ENCODE results near the gene TCF7. TPM values are rescaled to one million over a fixed set of nuclear protein-coding genes. Genes with fewer than 3 reads are reported as not detected.

The TCF7 gene
- total RNA-seq, 1 donor = 3.3 TPM

DNA sequence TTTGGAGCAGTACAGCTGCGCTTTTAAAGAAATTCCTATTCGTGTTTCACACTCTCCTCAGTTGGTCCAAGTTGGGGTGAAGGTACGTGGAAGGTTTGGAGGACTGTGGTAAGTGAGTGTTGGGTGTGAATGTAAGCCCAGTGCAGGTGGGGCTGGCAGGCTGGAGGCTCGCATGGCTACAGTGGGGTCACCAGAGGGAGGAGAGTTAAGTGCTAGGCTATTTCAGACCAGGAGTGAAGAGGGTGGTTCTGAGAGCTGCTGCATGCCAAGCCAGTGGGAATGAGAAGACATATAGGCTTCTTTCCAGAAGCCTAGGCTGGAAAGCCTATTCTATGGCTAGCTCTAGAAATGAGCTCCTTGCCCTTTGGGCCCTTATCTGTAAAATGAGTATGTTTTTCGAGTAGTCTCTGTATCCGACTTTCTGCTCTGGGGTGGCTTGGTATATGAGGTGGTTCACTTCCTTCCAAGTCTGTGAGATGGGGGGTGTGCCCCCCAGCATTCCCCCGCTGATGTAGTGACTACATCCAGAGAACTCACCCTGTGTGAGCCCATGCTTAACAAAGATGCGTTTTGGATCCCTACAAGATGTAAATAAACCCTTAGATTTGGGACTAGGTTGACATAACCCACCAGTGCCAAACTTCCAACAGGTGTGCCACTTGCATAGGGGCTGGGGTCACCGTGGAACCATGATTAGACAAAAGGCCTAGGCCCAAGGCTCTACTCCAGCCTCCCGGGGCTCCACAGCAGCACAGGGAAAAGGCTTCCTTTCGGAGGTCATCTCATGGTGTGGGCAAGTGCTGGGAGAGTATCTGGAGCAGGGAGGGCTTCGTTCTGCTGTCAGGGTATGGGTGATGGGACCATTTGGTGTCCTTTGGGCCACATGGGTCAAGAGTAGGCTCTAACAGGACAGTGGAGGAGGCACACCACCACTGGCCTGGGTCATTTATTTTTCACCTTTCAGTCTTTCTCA is 2.6 kb downstream of the TCF7 start:
- no peak overlapping the region for H3K27ac ChIP-seq (ENCODE audit: low read depth, low read length)
- H3K79me2 ChIP-seq (ENCODE audit: insufficient read depth, low read length) = peaks cover 4% of the 10 kb centered on the region
- peaks cover 8% of the 10 kb centered on the region for H3K4me1 ChIP-seq (ENCODE audit: insufficient read depth, low read length)
- peaks cover 9% of the 10 kb centered on the region for H4K20me1 ChIP-seq (ENCODE audit: insufficient read depth, low read length)
- H3K36me3 ChIP-seq (ENCODE audit: insufficient read depth, low read length) = peaks cover 7% of the 10 kb centered on the region
- no peak overlapping the region for H3K4me2 ChIP-seq (ENCODE audit: insufficient read depth, low read length)
- no peaks in the 10 kb centered on the region for H3K9me3 ChIP-seq (ENCODE audit: low read depth, low read length)
- no peaks in the 10 kb centered on the region for H3K27me3 ChIP-seq (ENCODE audit: insufficient read depth, low read length)
- TF ChIP-seq, protein P1, sequence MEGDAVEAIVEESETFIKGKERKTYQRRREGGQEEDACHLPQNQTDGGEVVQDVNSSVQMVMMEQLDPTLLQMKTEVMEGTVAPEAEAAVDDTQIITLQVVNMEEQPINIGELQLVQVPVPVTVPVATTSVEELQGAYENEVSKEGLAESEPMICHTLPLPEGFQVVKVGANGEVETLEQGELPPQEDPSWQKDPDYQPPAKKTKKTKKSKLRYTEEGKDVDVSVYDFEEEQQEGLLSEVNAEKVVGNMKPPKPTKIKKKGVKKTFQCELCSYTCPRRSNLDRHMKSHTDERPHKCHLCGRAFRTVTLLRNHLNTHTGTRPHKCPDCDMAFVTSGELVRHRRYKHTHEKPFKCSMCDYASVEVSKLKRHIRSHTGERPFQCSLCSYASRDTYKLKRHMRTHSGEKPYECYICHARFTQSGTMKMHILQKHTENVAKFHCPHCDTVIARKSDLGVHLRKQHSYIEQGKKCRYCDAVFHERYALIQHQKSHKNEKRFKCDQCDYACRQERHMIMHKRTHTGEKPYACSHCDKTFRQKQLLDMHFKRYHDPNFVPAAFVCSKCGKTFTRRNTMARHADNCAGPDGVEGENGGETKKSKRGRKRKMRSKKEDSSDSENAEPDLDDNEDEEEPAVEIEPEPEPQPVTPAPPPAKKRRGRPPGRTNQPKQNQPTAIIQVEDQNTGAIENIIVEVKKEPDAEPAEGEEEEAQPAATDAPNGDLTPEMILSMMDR (IDR thresholded peaks at IDR 0.05; ENCODE audit: extremely low read depth, low read depth, low read length) = no peak
- H3K4me3 ChIP-seq (ENCODE audit: insufficient read depth, low read length) = no peak overlapping the region
- H2AFZ ChIP-seq (ENCODE audit: low read length) = no peak overlapping the region
- DNase-seq (ENCODE audit: insufficient read length, low spot score, missing footprints) = peak; percentile 74

GRCh38 chr5:134118212-134118835 is 3.8 kb downstream of the TCF7 start:
- H4K20me1 ChIP-seq (ENCODE audit: insufficient read depth, low read length) = peaks cover 9% of the 10 kb centered on the region
- H3K4me1 ChIP-seq (ENCODE audit: insufficient read depth, low read length) = peaks cover 3% of the 10 kb centered on the region
- TF ChIP-seq, protein P1 (IDR thresholded peaks at IDR 0.05; ENCODE audit: extremely low read depth, low read depth, low read length) = no peak
- H3K27ac ChIP-seq (ENCODE audit: low read depth, low read length) = no peak overlapping the region
- DNase-seq (ENCODE audit: insufficient read length, low spot score, missing footprints) = peak; percentile 76
- no peak overlapping the region for H3K4me2 ChIP-seq (ENCODE audit: insufficient read depth, low read length)
- peaks cover 4% of the 10 kb centered on the region for H3K79me2 ChIP-seq (ENCODE audit: insufficient read depth, low read length)
- peaks cover 11% of the 10 kb centered on the region for H3K36me3 ChIP-seq (ENCODE audit: insufficient read depth, low read length)
- H3K27me3 ChIP-seq (ENCODE audit: insufficient read depth, low read length) = no peaks in the 10 kb centered on the region
- no peak overlapping the region for H2AFZ ChIP-seq (ENCODE audit: low read length)
- H3K9me3 ChIP-seq (ENCODE audit: low read depth, low read length) = no peaks in the 10 kb centered on the region
- no peak overlapping the region for H3K4me3 ChIP-seq (ENCODE audit: insufficient read depth, low read length)

- H3K27me3 ChIP-seq (ENCODE audit: insufficient read depth, low read length) = no peaks in the 10 kb centered on the region
- peaks cover 12% of the 10 kb centered on the region for H3K4me1 ChIP-seq (ENCODE audit: insufficient read depth, low read length)
- H3K79me2 ChIP-seq (ENCODE audit: insufficient read depth, low read length) = no peaks in the 10 kb centered on the region
- H2AFZ ChIP-seq (ENCODE audit: low read length) = no peak overlapping the region
- no peak overlapping the region for H3K4me2 ChIP-seq (ENCODE audit: insufficient read depth, low read length)
- DNase-seq (ENCODE audit: insufficient read length, low spot score, missing footprints) = peak; percentile 65
- TF ChIP-seq, protein P1 (IDR thresholded peaks at IDR 0.05; ENCODE audit: extremely low read depth, low read depth, low read length) = no peak
- H3K27ac ChIP-seq (ENCODE audit: low read depth, low read length) = no peak overlapping the region
- H3K36me3 ChIP-seq (ENCODE audit: insufficient read depth, low read length) = peaks cover 11% of the 10 kb centered on the region
- H3K9me3 ChIP-seq (ENCODE audit: low read depth, low read length) = no peaks in the 10 kb centered on the region
- peaks cover 9% of the 10 kb centered on the region for H4K20me1 ChIP-seq (ENCODE audit: insufficient read depth, low read length)
- H3K4me3 ChIP-seq (ENCODE audit: insufficient read depth, low read length) = no peak overlapping the region
Measured at GRCh38 chr5:134119720-134120119, 5.2 kb downstream of the TCF7 start.
